Choroid plexus epithelial cell (primary cell): Measurements from ENCODE around the gene RMND5B.

Experiments
- DNase-seq: peaks from one replicate; pipeline ENCODE4 v3.0.0-alpha.2; 2010; ENCODE audit warnings: low read depth
- H3K4me3 ChIP-seq: 2 replicates; pipeline ENCODE4 v1.5.1; 2011; ENCODE audit warnings: low read depth, mild to moderate bottlenecking, control low read depth, low read length, moderate library complexity
- TF ChIP-seq, protein P1 (sequence below): conservative IDR thresholded peaks from 2 replicates; pipeline ENCODE4 v1.5.1; 2011; ENCODE audit warnings: low read depth, mild to moderate bottlenecking, control low read depth, inconsistent platforms, low read length, moderate library complexity

Gene RMND5B

DNA sequence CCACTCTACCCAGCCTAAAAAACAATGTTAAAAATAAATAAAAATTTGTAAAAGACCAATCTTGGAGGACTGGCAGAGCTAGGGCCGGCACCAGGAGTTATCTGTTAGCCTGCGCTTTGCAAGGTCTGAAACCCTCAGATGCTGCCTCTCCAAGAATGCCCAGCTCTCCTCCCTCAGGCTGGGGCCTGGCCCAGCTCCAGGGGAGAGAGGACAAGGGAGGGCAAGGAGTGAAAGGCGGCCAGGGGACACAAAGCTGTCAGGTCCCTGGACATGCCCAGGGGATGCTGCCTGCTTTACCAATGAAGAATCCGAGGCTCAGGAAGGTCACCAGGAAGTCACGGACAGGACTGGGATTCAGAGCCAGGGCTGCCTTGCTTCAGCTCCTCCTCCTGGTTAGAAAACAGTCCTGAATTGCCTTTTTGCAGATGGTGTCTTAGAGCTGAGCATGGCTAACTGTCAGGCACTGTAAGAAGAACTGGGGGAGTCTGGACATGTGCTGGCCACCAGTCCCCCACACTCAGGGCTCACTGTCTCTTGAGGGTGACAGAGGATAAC lies 23.0 kb upstream of the RMND5B start:
- no peak overlapping the region for H3K4me3 ChIP-seq
- TF ChIP-seq, protein P1, sequence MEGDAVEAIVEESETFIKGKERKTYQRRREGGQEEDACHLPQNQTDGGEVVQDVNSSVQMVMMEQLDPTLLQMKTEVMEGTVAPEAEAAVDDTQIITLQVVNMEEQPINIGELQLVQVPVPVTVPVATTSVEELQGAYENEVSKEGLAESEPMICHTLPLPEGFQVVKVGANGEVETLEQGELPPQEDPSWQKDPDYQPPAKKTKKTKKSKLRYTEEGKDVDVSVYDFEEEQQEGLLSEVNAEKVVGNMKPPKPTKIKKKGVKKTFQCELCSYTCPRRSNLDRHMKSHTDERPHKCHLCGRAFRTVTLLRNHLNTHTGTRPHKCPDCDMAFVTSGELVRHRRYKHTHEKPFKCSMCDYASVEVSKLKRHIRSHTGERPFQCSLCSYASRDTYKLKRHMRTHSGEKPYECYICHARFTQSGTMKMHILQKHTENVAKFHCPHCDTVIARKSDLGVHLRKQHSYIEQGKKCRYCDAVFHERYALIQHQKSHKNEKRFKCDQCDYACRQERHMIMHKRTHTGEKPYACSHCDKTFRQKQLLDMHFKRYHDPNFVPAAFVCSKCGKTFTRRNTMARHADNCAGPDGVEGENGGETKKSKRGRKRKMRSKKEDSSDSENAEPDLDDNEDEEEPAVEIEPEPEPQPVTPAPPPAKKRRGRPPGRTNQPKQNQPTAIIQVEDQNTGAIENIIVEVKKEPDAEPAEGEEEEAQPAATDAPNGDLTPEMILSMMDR = no peak
- no peak for DNase-seq

DNA sequence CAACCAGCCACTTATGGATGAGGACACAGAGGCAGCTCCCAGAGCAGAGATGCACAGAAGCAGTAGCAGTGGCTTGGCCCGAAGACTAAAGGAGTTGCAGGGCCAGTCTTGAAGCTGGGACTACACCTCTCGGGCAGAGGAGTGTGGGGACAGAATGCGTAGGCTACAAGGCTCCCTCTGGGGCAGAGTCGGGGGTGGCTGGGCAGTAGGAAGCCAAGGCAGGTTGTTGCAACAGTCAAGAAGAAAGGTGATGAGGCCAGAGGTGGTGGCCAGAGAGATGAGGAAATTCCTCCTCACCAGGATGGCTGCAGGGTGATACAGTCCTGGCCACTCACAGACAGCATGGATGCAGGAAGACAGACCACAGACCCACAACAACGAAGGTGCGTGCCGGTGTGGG lies 22.4 kb upstream of the RMND5B start:
- no peak overlapping the region for H3K4me3 ChIP-seq
- TF ChIP-seq, protein P1 = no peak
- no peak for DNase-seq

DNA sequence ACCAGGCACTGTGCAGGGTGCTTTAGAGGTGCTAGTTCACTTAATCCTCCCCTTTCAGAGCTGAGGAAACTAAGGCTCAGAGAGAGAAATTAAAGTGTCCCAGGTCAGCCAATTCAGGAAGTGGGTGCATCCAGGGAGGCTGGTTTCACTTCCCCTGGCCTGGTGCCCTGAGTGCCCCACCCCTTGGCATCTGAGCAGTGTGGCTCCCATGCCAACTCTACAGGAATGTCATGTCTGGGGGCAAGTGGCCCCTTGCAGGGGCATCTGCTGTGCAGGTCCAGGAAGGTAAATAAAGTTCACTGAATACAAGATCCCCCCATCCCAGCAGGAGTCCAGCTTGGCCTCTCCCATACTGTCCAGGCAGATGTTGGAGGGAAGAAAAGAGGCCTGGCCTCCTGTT lies 21.8 kb upstream of the RMND5B start:
- no peak overlapping the region for H3K4me3 ChIP-seq
- no peak for DNase-seq
- TF ChIP-seq, protein P1 = no peak

DNA sequence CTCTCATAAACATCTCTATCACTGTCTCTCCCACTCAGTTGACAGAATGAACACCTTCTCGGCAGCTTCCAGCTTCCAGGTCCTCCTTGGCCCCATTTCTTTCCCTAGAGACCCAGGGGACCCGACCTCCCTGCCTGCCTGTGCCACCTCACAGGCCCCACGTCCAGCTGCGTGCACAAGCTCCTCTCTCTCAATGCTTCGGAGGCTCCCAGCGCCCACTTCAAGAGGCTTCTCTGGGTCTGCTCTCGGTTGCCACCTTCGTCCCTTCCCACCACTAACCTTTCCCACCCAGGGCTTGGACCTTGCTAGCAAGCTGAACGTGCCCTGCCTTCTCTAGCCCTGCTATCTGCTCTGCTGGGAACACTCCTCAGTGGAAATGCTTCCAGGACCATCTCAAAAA lies 20.3 kb upstream of the RMND5B start:
- no peak overlapping the region for H3K4me3 ChIP-seq
- TF ChIP-seq, protein P1 = no peak
- DNase-seq = no peak

DNA sequence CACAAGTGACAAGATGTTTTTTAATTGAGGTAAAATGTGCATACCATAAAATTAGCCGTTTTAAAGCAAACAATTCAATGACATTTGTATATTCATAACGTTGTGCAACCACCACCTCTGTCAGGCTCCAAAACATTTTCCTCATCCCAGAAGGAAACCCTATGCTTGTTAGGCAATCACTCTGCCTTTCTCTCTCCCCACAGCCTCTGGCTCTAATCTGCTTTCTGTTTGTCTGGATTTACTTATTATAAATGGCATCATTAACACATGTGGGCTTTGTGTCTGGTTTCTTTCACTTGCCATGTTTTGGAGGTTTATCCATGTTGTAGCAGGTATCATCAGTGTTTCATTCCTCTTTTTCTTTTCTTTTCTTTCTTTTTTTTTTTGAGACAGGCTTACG lies 18.9 kb upstream of the RMND5B start:
- H3K4me3 ChIP-seq = no peak overlapping the region
- DNase-seq = peak; percentile 37
- TF ChIP-seq, protein P1 = no peak

DNA sequence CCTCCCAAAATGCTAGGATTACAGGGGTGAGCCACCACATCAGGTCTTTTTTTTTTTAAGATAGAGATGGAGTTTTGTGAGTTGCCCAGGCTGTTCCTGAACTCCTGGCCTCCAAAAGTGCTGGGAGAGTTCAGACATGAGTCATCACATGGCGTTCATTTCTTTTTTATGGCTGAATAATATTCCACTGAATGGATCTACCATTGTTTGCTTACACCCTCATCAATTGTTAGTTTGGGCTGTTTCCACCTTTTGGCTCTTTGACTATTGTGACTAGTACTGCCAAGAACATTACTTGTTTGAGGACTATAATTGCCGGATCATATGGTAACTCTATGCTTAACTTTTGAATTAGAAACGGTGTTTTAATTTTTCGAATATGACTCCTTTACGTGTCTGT lies 18.3 kb upstream of the RMND5B start:
- TF ChIP-seq, protein P1 = no peak
- H3K4me3 ChIP-seq = no peak overlapping the region
- no peak for DNase-seq

DNA sequence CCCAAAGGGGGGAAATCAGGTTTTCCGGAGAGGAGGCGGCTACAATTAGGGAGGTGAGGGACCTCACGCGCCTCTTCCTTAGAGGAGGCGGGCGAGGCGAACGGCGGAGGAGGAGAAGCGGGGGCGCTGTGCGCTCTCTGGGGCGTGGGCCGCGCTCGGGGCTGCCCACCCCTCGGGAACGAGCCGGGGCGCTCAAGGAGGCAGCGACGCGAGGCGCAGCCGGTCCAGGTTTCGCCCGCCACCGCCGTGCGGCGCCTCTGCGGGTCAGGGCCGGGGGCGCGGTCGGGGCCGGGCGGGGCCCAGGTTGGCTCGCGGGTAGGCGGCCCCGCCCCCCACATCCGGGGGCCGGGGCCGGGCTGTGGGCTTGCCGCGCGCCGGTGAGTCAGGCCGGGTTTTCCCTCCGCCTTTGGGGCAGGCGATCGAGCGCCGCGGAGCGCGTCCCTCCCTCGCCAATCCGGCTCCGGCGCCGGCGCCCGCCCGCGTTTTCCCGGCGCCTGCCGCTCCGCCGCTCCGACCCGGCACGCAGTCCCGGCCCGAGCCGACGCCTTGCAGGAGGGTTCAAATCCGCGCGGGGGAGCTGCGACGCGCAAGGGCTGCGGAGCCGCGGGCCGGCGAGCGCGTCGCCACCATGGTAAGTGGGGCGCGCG lies 17.6 kb upstream of the RMND5B start, which contains the start of gene N4BP3:
N4BP3 (plus strand) TSS at position 392 of the 647 bp plus-strand sequence. CDS start 6,052 bp downstream, outside the sequence.
- H3K4me3 ChIP-seq = peak within 1 kb of the TSS; percentile 30
- TF ChIP-seq, protein P1 = no peak
- peak; percentile 47 for DNase-seq
